K562 (cell line): Measurements from ENCODE around the gene BRICD5. TPM values are rescaled to one million over a fixed set of nuclear protein-coding genes. Genes with fewer than 3 reads are reported as not detected.

Source experiments
- HOMEZ ChIP-seq: fragments of 250-450 bp; sonication (Bioruptor Pico); IDR thresholded peaks from 2 replicates; pipeline ENCODE4 v1.4.0; 2020; ENCODE audit warnings: mild to moderate bottlenecking, moderate library complexity
- SP1 ChIP-seq: sonication (generic); formaldehyde crosslinking; IDR thresholded peaks from 2 replicates; pipeline ENCODE4 v1.8.1; 2022; ENCODE audit warnings: mild to moderate bottlenecking, missing genetic modification reagents
- polyA plus RNA-seq, 8 experiments: library from polyadenylated mRNA; depleted of rRNA in 4 of 8; stranded (reverse) in 5 of 8; unstranded in 3 of 8; fragments of >200 nt; fragmentation: Nextera tagmentation in 2 of 8; fragmentation: Illumina TruSeq in 1 of 8; extraction: Ambion mirVana in 2 of 8; extraction: Trizol in 1 of 8; gene quantifications; 2 replicates each; pipeline versions ENCODE4 v1.2.1 to v1.2.3, GENCODE V29; 2011 to 2014; ENCODE audit warnings: inconsistent platforms in 1 of 8, missing spikeins in 1 of 8
- total RNA-seq, 7 experiments: library from RNA; depleted of rRNA in 6 of 7; stranded (reverse); fragments of >200 nt in 6 of 7; fragmentation: Illumina TruSeq in 2 of 7; extraction: Trizol in 2 of 7; gene quantifications; 2 replicates each; pipeline versions ENCODE4 v1.2.1 to v1.2.3, GENCODE V29; 2011 to 2021; ENCODE audit warnings: low replicate concordance in 1 of 7
- TF ChIP-seq, protein P1 (sequence below): sonication (generic); formaldehyde crosslinking; IDR thresholded peaks from 2 replicates; pipeline ENCODE4 v1.8.0; 2022; ENCODE audit warnings: mild to moderate bottlenecking, missing genetic modification reagents

Gene BRICD5
- total and polyA plus RNA-seq, 9 of the 15 experiments (the other 6 are each of a cell fraction or from before 2014, with no cell fraction given), result 0.24 to 15.1 (median 2.4) TPM; not detected in 1

DNA sequence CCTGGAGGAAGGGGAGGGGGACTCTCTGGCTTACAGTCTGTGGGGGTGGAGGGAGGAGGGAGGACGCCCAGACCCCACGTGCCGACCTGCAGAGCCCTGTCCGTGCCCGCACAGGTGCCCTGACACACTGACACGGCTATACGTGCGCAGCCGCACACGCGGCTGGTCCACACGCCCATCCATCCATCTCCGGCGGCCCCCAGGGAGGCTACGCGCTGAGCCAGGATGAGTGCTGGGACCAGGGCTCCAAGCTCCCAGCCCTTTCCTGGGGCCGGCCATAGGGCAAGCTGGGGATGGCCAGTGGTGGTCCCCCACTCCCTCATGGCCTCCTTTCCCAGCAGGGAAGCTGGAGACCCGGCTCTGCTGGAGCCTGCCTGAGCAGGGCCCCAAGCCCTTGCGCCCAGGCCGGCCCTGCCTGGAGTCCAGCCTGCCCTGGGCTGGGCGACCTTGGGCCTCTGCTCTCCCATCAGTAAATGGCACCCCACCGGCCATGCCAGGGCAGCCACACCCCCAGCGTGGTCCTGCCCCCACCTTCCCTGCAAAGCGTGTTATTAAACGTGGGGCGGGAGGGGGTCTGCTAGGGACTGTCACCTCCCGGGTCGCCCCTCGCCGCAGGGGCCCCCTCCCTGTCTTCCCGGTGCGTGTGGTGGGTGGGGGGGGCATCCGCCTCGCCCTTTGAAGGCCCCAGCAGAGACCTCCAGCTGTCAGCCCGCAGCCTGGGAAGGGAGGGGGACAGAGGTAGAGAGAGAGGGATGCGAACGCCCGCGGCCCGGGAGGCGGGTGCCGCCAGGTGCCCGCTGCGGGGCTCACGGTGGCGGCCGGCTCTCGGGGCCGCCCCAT is 15.1 kb downstream of the BRICD5 start (continued):
- TF ChIP-seq, protein P1, sequence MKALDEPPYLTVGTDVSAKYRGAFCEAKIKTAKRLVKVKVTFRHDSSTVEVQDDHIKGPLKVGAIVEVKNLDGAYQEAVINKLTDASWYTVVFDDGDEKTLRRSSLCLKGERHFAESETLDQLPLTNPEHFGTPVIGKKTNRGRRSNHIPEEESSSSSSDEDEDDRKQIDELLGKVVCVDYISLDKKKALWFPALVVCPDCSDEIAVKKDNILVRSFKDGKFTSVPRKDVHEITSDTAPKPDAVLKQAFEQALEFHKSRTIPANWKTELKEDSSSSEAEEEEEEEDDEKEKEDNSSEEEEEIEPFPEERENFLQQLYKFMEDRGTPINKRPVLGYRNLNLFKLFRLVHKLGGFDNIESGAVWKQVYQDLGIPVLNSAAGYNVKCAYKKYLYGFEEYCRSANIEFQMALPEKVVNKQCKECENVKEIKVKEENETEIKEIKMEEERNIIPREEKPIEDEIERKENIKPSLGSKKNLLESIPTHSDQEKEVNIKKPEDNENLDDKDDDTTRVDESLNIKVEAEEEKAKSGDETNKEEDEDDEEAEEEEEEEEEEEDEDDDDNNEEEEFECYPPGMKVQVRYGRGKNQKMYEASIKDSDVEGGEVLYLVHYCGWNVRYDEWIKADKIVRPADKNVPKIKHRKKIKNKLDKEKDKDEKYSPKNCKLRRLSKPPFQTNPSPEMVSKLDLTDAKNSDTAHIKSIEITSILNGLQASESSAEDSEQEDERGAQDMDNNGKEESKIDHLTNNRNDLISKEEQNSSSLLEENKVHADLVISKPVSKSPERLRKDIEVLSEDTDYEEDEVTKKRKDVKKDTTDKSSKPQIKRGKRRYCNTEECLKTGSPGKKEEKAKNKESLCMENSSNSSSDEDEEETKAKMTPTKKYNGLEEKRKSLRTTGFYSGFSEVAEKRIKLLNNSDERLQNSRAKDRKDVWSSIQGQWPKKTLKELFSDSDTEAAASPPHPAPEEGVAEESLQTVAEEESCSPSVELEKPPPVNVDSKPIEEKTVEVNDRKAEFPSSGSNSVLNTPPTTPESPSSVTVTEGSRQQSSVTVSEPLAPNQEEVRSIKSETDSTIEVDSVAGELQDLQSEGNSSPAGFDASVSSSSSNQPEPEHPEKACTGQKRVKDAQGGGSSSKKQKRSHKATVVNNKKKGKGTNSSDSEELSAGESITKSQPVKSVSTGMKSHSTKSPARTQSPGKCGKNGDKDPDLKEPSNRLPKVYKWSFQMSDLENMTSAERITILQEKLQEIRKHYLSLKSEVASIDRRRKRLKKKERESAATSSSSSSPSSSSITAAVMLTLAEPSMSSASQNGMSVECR (CRISPR knock-in tag), result 0 out of 2 replicates have a peak, but pooled peaks have one; percentile 29
- TF ChIP-seq HOMEZ (CRISPR knock-in tag) (no peak), SP1 (no peak)
